WTC11 (cell line): Measurements from ENCODE around the gene SIRT5. TPM values are rescaled to one million over a fixed set of nuclear protein-coding genes. Genes with fewer than 3 reads are reported as not detected.

Source experiments
- ATAC-seq: fragments of 200-7000 bp; cut with Tn5 transposase; 2 replicates; pipeline ENCODE4 v1.10.0; 2021; ENCODE audit warnings: mild to moderate bottlenecking, moderate library complexity
- CTCF ChIA-PET: fragments of 300-600 bp; sonication (Branson Sonifier 250); formaldehyde crosslinking; loops from one replicate; lab custom pipeline; 2021; ENCODE audit warnings: antibody characterized with exemption; lab: Charles Lee
- POLR2A ChIA-PET: fragments of 350-600 bp; sonication (Branson Sonifier 250); formaldehyde crosslinking; loops from one replicate; lab custom pipeline; 2021; ENCODE audit warnings: antibody characterized with exemption; lab: Charles Lee
- DNase-seq: peaks from one replicate; pipeline ENCODE4 v3.0.0; 2021; ENCODE audit warnings: low spot score
- H3K27ac Mint-ChIP-seq: 2 replicates; pipeline ENCODE4 v1.8.0; 2021; ENCODE audit warnings: mixed read lengths
- H3K27me3 Mint-ChIP-seq: 2 replicates; pipeline ENCODE4 v1.8.0; 2021; ENCODE audit warnings: low read depth, mild to moderate bottlenecking, moderate library complexity, mixed read lengths
- H3K36me3 Mint-ChIP-seq: 2 replicates; pipeline ENCODE4 v1.8.0; 2021; ENCODE audit warnings: mixed read lengths
- H3K4me1 Mint-ChIP-seq: 2 replicates; pipeline ENCODE4 v1.8.0; 2022; ENCODE audit warnings: mixed read lengths
- H3K4me3 Mint-ChIP-seq: 2 replicates; pipeline ENCODE4 v1.8.0; 2021; ENCODE audit warnings: mild to moderate bottlenecking, moderate library complexity, mixed read lengths
- H3K9me3 Mint-ChIP-seq: 2 replicates; pipeline ENCODE4 v1.8.0; 2021; ENCODE audit warnings: mixed read lengths
- ATF1 ChIP-seq: sonication (generic); formaldehyde crosslinking; IDR thresholded peaks from 2 replicates; pipeline ENCODE4 v1.8.1; 2023; ENCODE audit warnings: mild to moderate bottlenecking, moderate library complexity, missing genetic modification reagents
- CBFB ChIP-seq: sonication (generic); formaldehyde crosslinking; IDR thresholded peaks from 2 replicates; pipeline ENCODE4 v1.8.1; 2022; ENCODE audit warnings: mild to moderate bottlenecking, low read depth, missing genetic modification reagents
- CREB1 ChIP-seq: sonication (generic); formaldehyde crosslinking; IDR thresholded peaks from 2 replicates; pipeline ENCODE4 v1.8.0; 2023; ENCODE audit warnings: mild to moderate bottlenecking, missing genetic modification reagents
- ESRRA ChIP-seq: sonication (generic); formaldehyde crosslinking; IDR thresholded peaks from 2 replicates; pipeline ENCODE4 v1.8.1; 2022; ENCODE audit warnings: mild to moderate bottlenecking, missing genetic modification reagents, borderline replicate concordance
- FOXK1 ChIP-seq: sonication (generic); formaldehyde crosslinking; IDR thresholded peaks from 2 replicates; pipeline ENCODE4 v1.8.0; 2022; ENCODE audit warnings: mild to moderate bottlenecking, moderate library complexity, missing genetic modification reagents
- GABPB1 ChIP-seq: sonication (generic); formaldehyde crosslinking; IDR thresholded peaks from 2 replicates; pipeline ENCODE4 v1.8.1; 2023; ENCODE audit warnings: mild to moderate bottlenecking, missing genetic modification reagents
- GRHL2 ChIP-seq: fragments of 250-450 bp; sonication (Bioruptor Pico); IDR thresholded peaks from 2 replicates; pipeline ENCODE4 v1.8.0; 2022; ENCODE audit warnings: mild to moderate bottlenecking, moderate library complexity; ENCODE audit not compliant: insufficient replicate concordance, severe bottlenecking
- GTF2I ChIP-seq: fragments of 250-450 bp; sonication (Bioruptor Pico); conservative IDR thresholded peaks from 2 replicates; pipeline ENCODE4 v1.4.0; 2021; ENCODE audit warnings: mild to moderate bottlenecking
- JUN ChIP-seq: sonication (generic); formaldehyde crosslinking; IDR thresholded peaks from 2 replicates; pipeline ENCODE4 v1.8.0; 2023; ENCODE audit warnings: mild to moderate bottlenecking, missing genetic modification reagents
- NFE2L1 ChIP-seq: sonication (generic); formaldehyde crosslinking; IDR thresholded peaks from 2 replicates; pipeline ENCODE4 v1.8.1; 2023; ENCODE audit warnings: missing genetic modification reagents
- NR2C2 ChIP-seq: sonication (generic); formaldehyde crosslinking; IDR thresholded peaks from 2 replicates; pipeline ENCODE4 v1.8.0; 2022; ENCODE audit warnings: mild to moderate bottlenecking, missing genetic modification reagents
- OVOL2 ChIP-seq: fragments of 250-450 bp; sonication (Bioruptor Pico); IDR thresholded peaks from 2 replicates; pipeline ENCODE4 v1.9.0; 2021; ENCODE audit warnings: mild to moderate bottlenecking, borderline replicate concordance
- SP1 ChIP-seq: sonication (generic); formaldehyde crosslinking; conservative IDR thresholded peaks from 2 replicates; pipeline ENCODE4 v1.8.1; 2022; ENCODE audit warnings: missing genetic modification reagents
- ZBTB21 ChIP-seq: sonication (generic); formaldehyde crosslinking; IDR thresholded peaks from 2 replicates; pipeline ENCODE4 v1.8.1; 2023; ENCODE audit warnings: mild to moderate bottlenecking, missing genetic modification reagents, borderline replicate concordance
- ZNF423 ChIP-seq: fragments of 250-450 bp; sonication (Bioruptor Pico); IDR thresholded peaks from 2 replicates; pipeline ENCODE4 v2.1.2; 2022; ENCODE audit warnings: mild to moderate bottlenecking, moderate library complexity
- total RNA-seq: library from RNA; stranded (reverse); gene quantifications from 3 replicates; pipeline ENCODE4 v1.2.3, GENCODE V29; 2021
- TF ChIP-seq, protein P1 (sequence below): sonication (generic); formaldehyde crosslinking; IDR thresholded peaks from 2 replicates; pipeline ENCODE4 v1.8.1; 2023; ENCODE audit warnings: mild to moderate bottlenecking, missing genetic modification reagents, moderate library complexity
- TF ChIP-seq, protein P2 (sequence below): sonication (generic); formaldehyde crosslinking; IDR thresholded peaks from 2 replicates; pipeline ENCODE4 v1.8.1; 2023; ENCODE audit warnings: mild to moderate bottlenecking, missing genetic modification reagents, borderline replicate concordance
- TF ChIP-seq, protein P3 (sequence below): sonication (generic); formaldehyde crosslinking; IDR thresholded peaks from 2 replicates; pipeline ENCODE4 v1.8.1; 2022; ENCODE audit warnings: low read depth, mild to moderate bottlenecking, moderate library complexity, missing genetic modification reagents, borderline replicate concordance
- TF ChIP-seq, protein P4 (sequence below): sonication (generic); formaldehyde crosslinking; IDR thresholded peaks from 2 replicates; pipeline ENCODE4 v1.8.1; 2022; ENCODE audit warnings: low read depth, missing genetic modification reagents, borderline replicate concordance
- TF ChIP-seq, protein P5 (sequence below): sonication (generic); formaldehyde crosslinking; IDR thresholded peaks from 2 replicates; pipeline ENCODE4 v1.8.0; 2023; ENCODE audit warnings: mild to moderate bottlenecking, missing genetic modification reagents
- TF ChIP-seq, protein P6 (sequence below): sonication (generic); formaldehyde crosslinking; IDR thresholded peaks from 2 replicates; pipeline ENCODE4 v1.8.1; 2023; ENCODE audit warnings: mild to moderate bottlenecking, missing genetic modification reagents

The SIRT5 gene
- total RNA-seq, 1 experiment from 2014 or later, result 11.8 TPM

DNA sequence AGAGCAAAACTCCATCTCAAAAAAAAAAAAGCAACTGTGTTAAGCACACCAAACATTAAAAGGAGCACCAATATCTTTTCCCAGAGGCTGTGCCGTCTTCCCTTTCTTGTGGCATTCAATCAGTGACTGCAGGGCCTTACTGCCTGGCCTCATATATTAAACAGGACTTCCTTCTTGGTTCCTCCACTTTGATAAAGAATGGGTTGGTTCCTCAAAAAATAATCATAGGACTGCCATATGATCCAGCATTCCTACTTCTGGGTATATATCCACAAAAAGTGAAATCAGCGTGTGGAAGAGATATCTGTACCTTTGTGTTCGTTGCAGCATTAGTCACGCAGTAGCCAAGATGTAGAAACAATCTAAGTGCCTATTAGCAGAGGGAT, 46.7 kb upstream of the SIRT5 start:
- ATAC-seq, result no peak
- peaks cover 25% of the 10 kb centered on the region for H3K4me1 Mint-ChIP-seq
- H3K9me3 Mint-ChIP-seq, result no peaks in the 10 kb centered on the region
- ChIA-PET CTCF (interaction anchor here (1.0 kb wide), 1 partner anchor 97 kb away, joined by 3 read pairs; no protein-coding TSS in a partner anchor), POLR2A (no interaction called here)
- no peak for DNase-seq
- TF ChIP-seq NR2C2 (no peak), ESRRA (CRISPR knock-in tag) (no peak), NFE2L1 (CRISPR knock-in tag) (no peak), OVOL2 (no peak)
- H3K4me3 Mint-ChIP-seq, result no peak overlapping the region
- no peaks in the 10 kb centered on the region for H3K36me3 Mint-ChIP-seq
- no peaks in the 10 kb centered on the region for H3K27me3 Mint-ChIP-seq
- H3K27ac Mint-ChIP-seq, result no peak overlapping the region

DNA sequence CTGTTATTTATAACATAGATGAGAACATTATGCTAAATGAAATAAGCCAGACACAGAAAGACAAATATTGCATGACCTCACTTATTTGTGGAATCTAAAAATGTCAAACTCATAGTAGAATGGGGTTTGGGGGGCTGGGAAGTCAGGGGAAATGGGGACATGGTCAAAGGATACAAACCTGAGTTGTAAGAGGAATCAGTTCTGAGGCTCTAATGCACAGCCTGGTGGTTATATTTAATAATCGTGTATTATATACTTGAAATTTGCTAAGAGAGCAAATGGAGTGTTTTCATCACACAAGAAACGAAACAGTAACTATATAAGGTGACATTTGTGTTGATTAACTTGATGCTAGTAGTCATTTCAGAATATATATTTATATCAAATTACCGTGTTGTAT, 46.2 kb upstream of the SIRT5 start:
- TF ChIP-seq, protein P1, sequence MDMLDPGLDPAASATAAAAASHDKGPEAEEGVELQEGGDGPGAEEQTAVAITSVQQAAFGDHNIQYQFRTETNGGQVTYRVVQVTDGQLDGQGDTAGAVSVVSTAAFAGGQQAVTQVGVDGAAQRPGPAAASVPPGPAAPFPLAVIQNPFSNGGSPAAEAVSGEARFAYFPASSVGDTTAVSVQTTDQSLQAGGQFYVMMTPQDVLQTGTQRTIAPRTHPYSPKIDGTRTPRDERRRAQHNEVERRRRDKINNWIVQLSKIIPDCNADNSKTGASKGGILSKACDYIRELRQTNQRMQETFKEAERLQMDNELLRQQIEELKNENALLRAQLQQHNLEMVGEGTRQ (CRISPR knock-in tag), result no peak
- TF ChIP-seq ZBTB21 (no peak), FOXK1 (CRISPR knock-in tag) (no peak), GTF2I (no peak)
- TF ChIP-seq, protein P2, sequence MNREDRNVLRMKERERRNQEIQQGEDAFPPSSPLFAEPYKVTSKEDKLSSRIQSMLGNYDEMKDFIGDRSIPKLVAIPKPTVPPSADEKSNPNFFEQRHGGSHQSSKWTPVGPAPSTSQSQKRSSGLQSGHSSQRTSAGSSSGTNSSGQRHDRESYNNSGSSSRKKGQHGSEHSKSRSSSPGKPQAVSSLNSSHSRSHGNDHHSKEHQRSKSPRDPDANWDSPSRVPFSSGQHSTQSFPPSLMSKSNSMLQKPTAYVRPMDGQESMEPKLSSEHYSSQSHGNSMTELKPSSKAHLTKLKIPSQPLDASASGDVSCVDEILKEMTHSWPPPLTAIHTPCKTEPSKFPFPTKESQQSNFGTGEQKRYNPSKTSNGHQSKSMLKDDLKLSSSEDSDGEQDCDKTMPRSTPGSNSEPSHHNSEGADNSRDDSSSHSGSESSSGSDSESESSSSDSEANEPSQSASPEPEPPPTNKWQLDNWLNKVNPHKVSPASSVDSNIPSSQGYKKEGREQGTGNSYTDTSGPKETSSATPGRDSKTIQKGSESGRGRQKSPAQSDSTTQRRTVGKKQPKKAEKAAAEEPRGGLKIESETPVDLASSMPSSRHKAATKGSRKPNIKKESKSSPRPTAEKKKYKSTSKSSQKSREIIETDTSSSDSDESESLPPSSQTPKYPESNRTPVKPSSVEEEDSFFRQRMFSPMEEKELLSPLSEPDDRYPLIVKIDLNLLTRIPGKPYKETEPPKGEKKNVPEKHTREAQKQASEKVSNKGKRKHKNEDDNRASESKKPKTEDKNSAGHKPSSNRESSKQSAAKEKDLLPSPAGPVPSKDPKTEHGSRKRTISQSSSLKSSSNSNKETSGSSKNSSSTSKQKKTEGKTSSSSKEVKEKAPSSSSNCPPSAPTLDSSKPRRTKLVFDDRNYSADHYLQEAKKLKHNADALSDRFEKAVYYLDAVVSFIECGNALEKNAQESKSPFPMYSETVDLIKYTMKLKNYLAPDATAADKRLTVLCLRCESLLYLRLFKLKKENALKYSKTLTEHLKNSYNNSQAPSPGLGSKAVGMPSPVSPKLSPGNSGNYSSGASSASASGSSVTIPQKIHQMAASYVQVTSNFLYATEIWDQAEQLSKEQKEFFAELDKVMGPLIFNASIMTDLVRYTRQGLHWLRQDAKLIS (CRISPR knock-in tag), result no peak
- TF ChIP-seq, all 79 proteins: peak for 0
- Mint-ChIP-seq H3K36me3 (no peaks in the 10 kb centered on the region), H3K27ac (no peak overlapping the region), H3K27me3 (no peaks in the 10 kb centered on the region), H3K4me1 (peaks cover 25% of the 10 kb centered on the region), H3K9me3 (no peaks in the 10 kb centered on the region), H3K4me3 (no peak overlapping the region)
- CTCF ChIA-PET, result no interaction called here
- ATAC-seq (no peak), DNase-seq (no peak)
- POLR2A ChIA-PET, result interaction anchor here (0.6 kb wide), 1 partner anchor 191 kb away, joined by 3 read pairs; no protein-coding TSS in a partner anchor

DNA sequence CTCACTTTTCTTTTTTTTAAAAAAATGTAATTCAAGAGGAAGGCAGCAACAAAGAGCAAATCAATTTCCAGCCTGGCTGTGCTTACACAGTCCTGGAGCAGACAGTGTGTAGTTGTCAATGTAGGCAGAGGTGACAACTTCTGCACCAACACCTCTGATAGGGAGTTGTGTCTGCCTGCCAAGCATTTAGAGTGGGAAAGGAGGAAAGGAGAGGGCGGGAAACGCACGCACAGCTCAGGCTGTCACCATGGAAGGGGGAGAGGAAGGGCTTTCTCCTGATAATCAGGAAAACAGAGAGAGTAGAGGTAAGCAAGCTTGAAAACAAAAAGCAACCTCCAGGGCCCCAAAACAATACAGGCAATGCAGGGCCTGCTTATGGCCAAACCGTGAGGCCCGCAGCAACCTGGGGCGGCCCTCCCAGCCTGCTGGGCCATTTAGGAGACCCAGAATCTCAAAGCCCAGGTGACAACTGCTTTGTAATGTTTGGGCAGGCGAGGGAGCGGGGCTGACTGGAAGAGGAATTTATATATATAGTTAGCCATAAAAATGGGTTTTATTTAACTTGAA, 45.5 kb upstream of the SIRT5 start:
- peak overlapping the region; percentile 61 for H3K27ac Mint-ChIP-seq
- no peaks in the 10 kb centered on the region for H3K9me3 Mint-ChIP-seq
- POLR2A ChIA-PET, result interaction anchor here (0.6 kb wide), 1 partner anchor 192 kb away, joined by 3 read pairs; no protein-coding TSS in a partner anchor
- ATAC-seq (peak; percentile 60), DNase-seq (no peak)
- H3K36me3 Mint-ChIP-seq, result no peaks in the 10 kb centered on the region
- H3K4me1 Mint-ChIP-seq, result peaks cover 25% of the 10 kb centered on the region
- H3K27me3 Mint-ChIP-seq, result no peaks in the 10 kb centered on the region
- CTCF ChIA-PET, result no interaction called here
- H3K4me3 Mint-ChIP-seq, result no peak overlapping the region
- TF ChIP-seq, protein P3, sequence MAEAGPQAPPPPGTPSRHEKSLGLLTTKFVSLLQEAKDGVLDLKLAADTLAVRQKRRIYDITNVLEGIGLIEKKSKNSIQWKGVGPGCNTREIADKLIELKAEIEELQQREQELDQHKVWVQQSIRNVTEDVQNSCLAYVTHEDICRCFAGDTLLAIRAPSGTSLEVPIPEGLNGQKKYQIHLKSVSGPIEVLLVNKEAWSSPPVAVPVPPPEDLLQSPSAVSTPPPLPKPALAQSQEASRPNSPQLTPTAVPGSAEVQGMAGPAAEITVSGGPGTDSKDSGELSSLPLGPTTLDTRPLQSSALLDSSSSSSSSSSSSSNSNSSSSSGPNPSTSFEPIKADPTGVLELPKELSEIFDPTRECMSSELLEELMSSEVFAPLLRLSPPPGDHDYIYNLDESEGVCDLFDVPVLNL (CRISPR knock-in tag), result no peak
- TF ChIP-seq, protein P4, sequence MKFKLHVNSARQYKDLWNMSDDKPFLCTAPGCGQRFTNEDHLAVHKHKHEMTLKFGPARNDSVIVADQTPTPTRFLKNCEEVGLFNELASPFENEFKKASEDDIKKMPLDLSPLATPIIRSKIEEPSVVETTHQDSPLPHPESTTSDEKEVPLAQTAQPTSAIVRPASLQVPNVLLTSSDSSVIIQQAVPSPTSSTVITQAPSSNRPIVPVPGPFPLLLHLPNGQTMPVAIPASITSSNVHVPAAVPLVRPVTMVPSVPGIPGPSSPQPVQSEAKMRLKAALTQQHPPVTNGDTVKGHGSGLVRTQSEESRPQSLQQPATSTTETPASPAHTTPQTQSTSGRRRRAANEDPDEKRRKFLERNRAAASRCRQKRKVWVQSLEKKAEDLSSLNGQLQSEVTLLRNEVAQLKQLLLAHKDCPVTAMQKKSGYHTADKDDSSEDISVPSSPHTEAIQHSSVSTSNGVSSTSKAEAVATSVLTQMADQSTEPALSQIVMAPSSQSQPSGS (CRISPR knock-in tag), result no peak
- TF ChIP-seq, protein P5, sequence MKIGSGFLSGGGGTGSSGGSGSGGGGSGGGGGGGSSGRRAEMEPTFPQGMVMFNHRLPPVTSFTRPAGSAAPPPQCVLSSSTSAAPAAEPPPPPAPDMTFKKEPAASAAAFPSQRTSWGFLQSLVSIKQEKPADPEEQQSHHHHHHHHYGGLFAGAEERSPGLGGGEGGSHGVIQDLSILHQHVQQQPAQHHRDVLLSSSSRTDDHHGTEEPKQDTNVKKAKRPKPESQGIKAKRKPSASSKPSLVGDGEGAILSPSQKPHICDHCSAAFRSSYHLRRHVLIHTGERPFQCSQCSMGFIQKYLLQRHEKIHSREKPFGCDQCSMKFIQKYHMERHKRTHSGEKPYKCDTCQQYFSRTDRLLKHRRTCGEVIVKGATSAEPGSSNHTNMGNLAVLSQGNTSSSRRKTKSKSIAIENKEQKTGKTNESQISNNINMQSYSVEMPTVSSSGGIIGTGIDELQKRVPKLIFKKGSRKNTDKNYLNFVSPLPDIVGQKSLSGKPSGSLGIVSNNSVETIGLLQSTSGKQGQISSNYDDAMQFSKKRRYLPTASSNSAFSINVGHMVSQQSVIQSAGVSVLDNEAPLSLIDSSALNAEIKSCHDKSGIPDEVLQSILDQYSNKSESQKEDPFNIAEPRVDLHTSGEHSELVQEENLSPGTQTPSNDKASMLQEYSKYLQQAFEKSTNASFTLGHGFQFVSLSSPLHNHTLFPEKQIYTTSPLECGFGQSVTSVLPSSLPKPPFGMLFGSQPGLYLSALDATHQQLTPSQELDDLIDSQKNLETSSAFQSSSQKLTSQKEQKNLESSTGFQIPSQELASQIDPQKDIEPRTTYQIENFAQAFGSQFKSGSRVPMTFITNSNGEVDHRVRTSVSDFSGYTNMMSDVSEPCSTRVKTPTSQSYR, result no peak
- no peak for TF ChIP-seq GRHL2 (CRISPR knock-in tag)
- TF ChIP-seq ZNF423 (CRISPR knock-in tag), result no peak
- no peak for TF ChIP-seq GABPB1 (CRISPR knock-in tag)
- TF ChIP-seq JUN, result no peak
- no peak for TF ChIP-seq FOXK1 (CRISPR knock-in tag)
- no peak for TF ChIP-seq CBFB (CRISPR knock-in tag)
- TF ChIP-seq GTF2I, result no peak
- TF ChIP-seq, protein P6, sequence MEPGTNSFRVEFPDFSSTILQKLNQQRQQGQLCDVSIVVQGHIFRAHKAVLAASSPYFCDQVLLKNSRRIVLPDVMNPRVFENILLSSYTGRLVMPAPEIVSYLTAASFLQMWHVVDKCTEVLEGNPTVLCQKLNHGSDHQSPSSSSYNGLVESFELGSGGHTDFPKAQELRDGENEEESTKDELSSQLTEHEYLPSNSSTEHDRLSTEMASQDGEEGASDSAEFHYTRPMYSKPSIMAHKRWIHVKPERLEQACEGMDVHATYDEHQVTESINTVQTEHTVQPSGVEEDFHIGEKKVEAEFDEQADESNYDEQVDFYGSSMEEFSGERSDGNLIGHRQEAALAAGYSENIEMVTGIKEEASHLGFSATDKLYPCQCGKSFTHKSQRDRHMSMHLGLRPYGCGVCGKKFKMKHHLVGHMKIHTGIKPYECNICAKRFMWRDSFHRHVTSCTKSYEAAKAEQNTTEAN, result no peak
- no peak for TF ChIP-seq ATF1 (CRISPR knock-in tag)
- TF ChIP-seq CREB1 (CRISPR knock-in tag), result no peak
- no peak for TF ChIP-seq SP1 (CRISPR knock-in tag)
